Sigmoid colon (tissue), 7 donors: ENCODE data around the gene HPS4. TPM values are rescaled to one million over a fixed set of nuclear protein-coding genes. Genes with fewer than 3 reads are reported as not detected.

Experiments
- DNase-seq: peaks from one replicate; pipeline ENCODE4 v3.0.0-alpha.2; 2019
- H3K27ac ChIP-seq, 4 donors: fragments of 200-600 bp; sonication (generic); one replicate each; pipeline ENCODE4 v1.5.1; 2016 to 2019; ENCODE audit warnings: mild to moderate bottlenecking in 1 of 4
- H3K27me3 ChIP-seq, 3 donors: fragments of 200-600 bp; sonication (generic); one replicate each; pipeline ENCODE4 v1.5.1; 2019; ENCODE audit warnings: mild to moderate bottlenecking in 1 of 3
- H3K36me3 ChIP-seq, 4 donors: fragments of 200-600 bp; sonication (generic); one replicate each; pipeline ENCODE4 v1.5.1; 2016 to 2019
- H3K4me1 ChIP-seq, 4 donors: fragments of 200-600 bp; sonication (generic); one replicate each; pipeline ENCODE4 v1.5.1; 2017 to 2019
- H3K4me3 ChIP-seq, 4 donors: fragments of 200-600 bp; sonication (generic); one replicate each; pipeline ENCODE4 v1.5.1; 2017 to 2019; ENCODE audit warnings: mild to moderate bottlenecking in 2 of 4, moderate library complexity in 1 of 4
- H3K9me3 ChIP-seq, 4 donors: fragments of 200-600 bp in 3 of 4; sonication (generic) in 3 of 4; one replicate each; pipeline versions ENCODE4 v1.5.1 to v1.6.1; 2013 to 2019
- EP300 ChIP-seq, 4 donors: sonication (generic); formaldehyde crosslinking; IDR thresholded peaks; one replicate each; pipeline ENCODE4 v1.6.1; 2017; ENCODE audit warnings: antibody characterized with exemption in 4 of 4
- POLR2A ChIP-seq, 2 donors: fragments of 450-650 bp; IDR thresholded peaks; one replicate each; pipeline ENCODE4 v1.6.1; 2016; ENCODE audit warnings: antibody characterized with exemption in 2 of 2, mild to moderate bottlenecking in 2 of 2, moderate library complexity in 2 of 2
- POLR2AphosphoS5 ChIP-seq, 4 donors: sonication (generic); formaldehyde crosslinking; IDR thresholded peaks; one replicate each; pipeline ENCODE4 v1.6.1; 2017; ENCODE audit warnings: antibody characterized with exemption in 4 of 4
- WGBS, 2 donors: extraction: QIAGEN DNeasy Blood & Tissue Kit; methylation state at CpG; one replicate each; pipeline ENCODE4 v1.1.7; 2013; 5-methylcytosine and 5-hydroxymethylcytosine counted together
- intact Hi-C: fragments of 100-400 bp; cut with DNase I; formaldehyde crosslinking; loops from one replicate; pipeline ENCODE4 v1.15.1; 2023
- polyA plus RNA-seq, 3 donors: library from polyadenylated mRNA; stranded (reverse); fragments of 200-250 nt; gene quantifications; one replicate each; pipeline ENCODE4 v1.2.3, GENCODE V29; 2013
- total RNA-seq, 4 donors: library from RNA; depleted of rRNA; stranded (reverse); fragments of >200 nt; gene quantifications; one replicate each; pipeline ENCODE4 v1.1.0, GENCODE V29; 2016
- TF ChIP-seq, protein P1 (sequence below), 4 experiments: fragments of 450-650 bp in 3 of 4; fragments of 200-600 bp in 1 of 4; IDR thresholded peaks; one replicate each; pipeline ENCODE4 v1.5.1; 2016 to 2019; ENCODE audit warnings: antibody characterized with exemption in 4 of 4, mild to moderate bottlenecking in 3 of 4, moderate library complexity in 2 of 4
- donor health status: healthy with polysubstance abuse.
- donor health status: Bipolar disorder and iron deficiency.
- donor health status: healthy.

The HPS4 gene
- total and polyA plus RNA-seq, 7 donors, result 4.8 to 48.7 (median 19.0) TPM

- no peak overlapping the region for H3K4me3 ChIP-seq
- no peak for DNase-seq
- H3K27me3 ChIP-seq, result no peaks in the 10 kb centered on the region
- 60 to 74% methylated on average over 6 of the region's 6 CpGs for WGBS, 2 donors
- no peak for TF ChIP-seq POLR2A (IDR thresholded peaks at IDR 0.05)
- no peak for TF ChIP-seq EP300 (IDR thresholded peaks at IDR 0.05)
- TF ChIP-seq POLR2AphosphoS5 (IDR thresholded peaks at IDR 0.05), result no peak
- TF ChIP-seq, protein P1, sequence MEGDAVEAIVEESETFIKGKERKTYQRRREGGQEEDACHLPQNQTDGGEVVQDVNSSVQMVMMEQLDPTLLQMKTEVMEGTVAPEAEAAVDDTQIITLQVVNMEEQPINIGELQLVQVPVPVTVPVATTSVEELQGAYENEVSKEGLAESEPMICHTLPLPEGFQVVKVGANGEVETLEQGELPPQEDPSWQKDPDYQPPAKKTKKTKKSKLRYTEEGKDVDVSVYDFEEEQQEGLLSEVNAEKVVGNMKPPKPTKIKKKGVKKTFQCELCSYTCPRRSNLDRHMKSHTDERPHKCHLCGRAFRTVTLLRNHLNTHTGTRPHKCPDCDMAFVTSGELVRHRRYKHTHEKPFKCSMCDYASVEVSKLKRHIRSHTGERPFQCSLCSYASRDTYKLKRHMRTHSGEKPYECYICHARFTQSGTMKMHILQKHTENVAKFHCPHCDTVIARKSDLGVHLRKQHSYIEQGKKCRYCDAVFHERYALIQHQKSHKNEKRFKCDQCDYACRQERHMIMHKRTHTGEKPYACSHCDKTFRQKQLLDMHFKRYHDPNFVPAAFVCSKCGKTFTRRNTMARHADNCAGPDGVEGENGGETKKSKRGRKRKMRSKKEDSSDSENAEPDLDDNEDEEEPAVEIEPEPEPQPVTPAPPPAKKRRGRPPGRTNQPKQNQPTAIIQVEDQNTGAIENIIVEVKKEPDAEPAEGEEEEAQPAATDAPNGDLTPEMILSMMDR (IDR thresholded peaks at IDR 0.05), result no peak
- peaks cover 0 to 63% (median 57%) of the 10 kb centered on the region in 4 donors for H3K4me1 ChIP-seq
- no peak overlapping the region for H3K27ac ChIP-seq
- intact Hi-C loops, result no loop called here
- peaks cover 0 to 28% (median 5%) of the 10 kb centered on the region in 4 donors for H3K36me3 ChIP-seq
- H3K9me3 ChIP-seq, result no peaks in the 10 kb centered on the region
Measured at GRCh38 chr22:26481112-26481693, 2.4 kb downstream of the HPS4 start.

DNA sequence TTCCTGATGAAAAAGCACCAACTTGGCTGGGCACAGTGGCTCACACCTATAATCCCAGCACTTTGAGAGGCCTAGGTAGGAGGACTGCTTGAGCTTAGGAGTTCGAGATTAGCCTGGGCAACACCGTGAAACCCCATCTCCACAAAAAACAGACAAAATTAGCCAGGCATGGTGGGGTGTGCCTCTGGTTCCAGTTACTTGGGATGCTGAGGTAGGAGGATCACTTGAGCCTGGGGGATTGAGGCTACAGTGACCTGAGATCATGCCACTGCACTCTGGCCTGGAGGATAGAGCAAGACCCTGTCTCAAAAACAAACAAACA lies 3.0 kb downstream of the HPS4 start:
- H3K27ac ChIP-seq, result peak overlapping the region in 1 of 4 donors; percentile 45
- peaks cover 0 to 62% (median 56%) of the 10 kb centered on the region in 4 donors for H3K4me1 ChIP-seq
- intact Hi-C loops, result no loop called here
- DNase-seq, result no peak
- no peak overlapping the region for H3K4me3 ChIP-seq
- H3K27me3 ChIP-seq, result no peaks in the 10 kb centered on the region
- peaks cover 0 to 34% (median 8%) of the 10 kb centered on the region in 4 donors for H3K36me3 ChIP-seq
- WGBS, 2 donors, result 59 to 67% methylated on average over 2 of the region's 2 CpGs
- TF ChIP-seq POLR2AphosphoS5 (IDR thresholded peaks at IDR 0.05), result no peak
- TF ChIP-seq POLR2A (IDR thresholded peaks at IDR 0.05), result no peak
- no peak for TF ChIP-seq EP300 (IDR thresholded peaks at IDR 0.05)
- TF ChIP-seq, protein P1 (IDR thresholded peaks at IDR 0.05), result no peak
- no peaks in the 10 kb centered on the region for H3K9me3 ChIP-seq

- DNase-seq, result no peak
- H3K4me1 ChIP-seq, result peaks cover 0 to 56% (median 52%) of the 10 kb centered on the region in 4 donors
- H3K27ac ChIP-seq, result peak overlapping the region in 1 of 4 donors; percentile 45
- H3K36me3 ChIP-seq, result peaks cover 0 to 40% (median 10%) of the 10 kb centered on the region in 4 donors
- no peak for TF ChIP-seq POLR2A (IDR thresholded peaks at IDR 0.05)
- peak in 1 of 4 donors; percentile 20 for TF ChIP-seq POLR2AphosphoS5 (IDR thresholded peaks at IDR 0.05)
- no peaks in the 10 kb centered on the region for H3K27me3 ChIP-seq
- intact Hi-C loops, result no loop called here
- no peaks in the 10 kb centered on the region for H3K9me3 ChIP-seq
- 15 to 51% methylated on average over 12 of the region's 12 CpGs for WGBS, 2 donors
- peak overlapping the region in 2 of 4 donors; percentile 14 to 17 for H3K4me3 ChIP-seq
Measured at GRCh38 chr22:26479792-26480610, 3.6 kb downstream of the HPS4 start.

- Histone ChIP-seq H3K36me3 (peaks cover 0 to 47% (median 10%) of the 10 kb centered on the region in 4 donors), H3K27ac (peak overlapping the region in 1 of 4 donors; percentile 45), H3K4me1 (peaks cover 0 to 49% (median 45%) of the 10 kb centered on the region in 4 donors), H3K4me3 (peak overlapping the region in 2 of 4 donors; percentile 14 to 17), H3K9me3 (no peaks in the 10 kb centered on the region), H3K27me3 (no peaks in the 10 kb centered on the region)
- DNase-seq, result no peak
- TF ChIP-seq, protein P1 (IDR thresholded peaks at IDR 0.05), result no peak
- TF ChIP-seq POLR2AphosphoS5 (IDR thresholded peaks at IDR 0.05) (no peak), POLR2A (IDR thresholded peaks at IDR 0.05) (no peak), EP300 (IDR thresholded peaks at IDR 0.05) (no peak)
- WGBS, 2 donors, result 15 to 27% methylated on average over 12 of the region's 12 CpGs
- intact Hi-C loops, result no loop called here
Measured at GRCh38 chr22:26479043-26479791, 4.4 kb downstream of the HPS4 start.

DNA sequence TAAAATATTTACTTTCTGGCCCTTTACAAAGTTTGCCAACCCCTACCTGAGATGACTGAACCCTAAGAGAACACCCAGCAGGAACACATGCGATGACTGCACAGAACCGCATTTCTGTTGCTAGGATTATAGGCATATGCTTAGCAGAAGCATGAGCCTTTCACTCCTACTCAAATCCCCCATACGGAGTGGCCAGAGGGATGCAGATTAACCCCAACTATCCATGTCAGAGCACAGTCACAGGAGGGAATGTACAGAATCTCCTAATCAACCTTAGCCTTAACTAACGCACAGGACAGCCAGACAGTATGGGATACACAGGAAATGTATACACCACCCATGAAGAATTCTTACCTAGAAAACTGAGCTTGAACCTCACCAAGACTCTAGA lies 6.2 kb downstream of the HPS4 start:
- 42 to 48% methylated on average over 4 of the region's 4 CpGs for WGBS, 2 donors
- H3K27me3 ChIP-seq, result no peaks in the 10 kb centered on the region
- TF ChIP-seq POLR2AphosphoS5 (IDR thresholded peaks at IDR 0.05), result no peak
- TF ChIP-seq, protein P1 (IDR thresholded peaks at IDR 0.05), result no peak
- no peak for TF ChIP-seq POLR2A (IDR thresholded peaks at IDR 0.05)
- no peak for TF ChIP-seq EP300 (IDR thresholded peaks at IDR 0.05)
- DNase-seq, result no peak
- H3K36me3 ChIP-seq, result peaks cover 0 to 65% (median 24%) of the 10 kb centered on the region in 4 donors
- intact Hi-C loops, result no loop called here
- H3K9me3 ChIP-seq, result no peaks in the 10 kb centered on the region
- H3K27ac ChIP-seq, result no peak overlapping the region
- no peak overlapping the region for H3K4me3 ChIP-seq
- peaks cover 0 to 38% (median 34%) of the 10 kb centered on the region in 4 donors for H3K4me1 ChIP-seq
